Stimulated activated CD4-positive, alpha-beta T cell treated with anti-CD3 and anti-CD28 coated beads, Interleukin-12 subunit alpha, Interleukin-12 subunit beta, amount 100 ng/mL, for 4 hours (primary cell): ENCODE data around the gene SUSD2.
"Not testable (repeated sequence)": the region's sequence is repeated elsewhere in the genome, so short reads cannot be mapped to it uniquely, and the experiment has no call there.

ENCODE experiments used
- DNase-seq: peaks from one replicate; pipeline ENCODE4 v3.0.0-alpha.2; 2020

SUSD2 gene

GRCh38 chr22:24181088-24181995 is at the start of gene SUSD2:
SUSD2 (plus strand) TSS chr22:24181487; CDS start chr22:24181520, 33 bp downstream.
- DNase-seq, result no peak

GRCh38 chr22:24133187-24133965 is 47.9 kb upstream of the SUSD2 start:
- DNase-seq, result no peak

- DNase-seq, result peak; percentile 62
These were observed 47.0 kb upstream of the SUSD2 start for GRCh38 chr22:24134090-24134846.

- DNase-seq, result not testable (repeated sequence)
These were observed 44.8 kb upstream of the SUSD2 start for GRCh38 chr22:24136533-24136932.

- no peak for DNase-seq
These were observed 43.7 kb upstream of the SUSD2 start for GRCh38 chr22:24137595-24137994.

- DNase-seq, result no peak
These were observed 42.5 kb upstream of the SUSD2 start for GRCh38 chr22:24138649-24139420.

GRCh38 chr22:24140357-24140756 is 40.9 kb upstream of the SUSD2 start:
- no peak for DNase-seq

GRCh38 chr22:24141586-24141985 is 39.7 kb upstream of the SUSD2 start:
- DNase-seq, result no peak

GRCh38 chr22:24142241-24142640 is 39.0 kb upstream of the SUSD2 start:
- no peak for DNase-seq

- no peak for DNase-seq
These were observed 38.5 kb upstream of the SUSD2 start for GRCh38 chr22:24142831-24143230.

GRCh38 chr22:24144056-24144777 is 37.1 kb upstream of the SUSD2 start:
- DNase-seq, result no peak

GRCh38 chr22:24144778-24145085 is 36.6 kb upstream of the SUSD2 start:
- DNase-seq, result no peak

GRCh38 chr22:24145446-24146193 is 35.7 kb upstream of the SUSD2 start:
- no peak for DNase-seq

GRCh38 chr22:24146194-24146616 is 35.1 kb upstream of the SUSD2 start:
- DNase-seq, result no peak

GRCh38 chr22:24146791-24147353 is 34.4 kb upstream of the SUSD2 start:
- no peak for DNase-seq

GRCh38 chr22:24147666-24148065 is 33.6 kb upstream of the SUSD2 start:
- DNase-seq, result no peak

- DNase-seq, result no peak
These were observed 32.8 kb upstream of the SUSD2 start for GRCh38 chr22:24148266-24149197.

- DNase-seq, result no peak
These were observed 32.1 kb upstream of the SUSD2 start for GRCh38 chr22:24149198-24149590.

GRCh38 chr22:24153353-24153752 is 27.9 kb upstream of the SUSD2 start:
- no peak for DNase-seq

GRCh38 chr22:24153959-24154358 is 27.3 kb upstream of the SUSD2 start:
- DNase-seq, result no peak
